GM12865 (cell line): ENCODE measurements around the gene ASTN2.

ENCODE experiments used
- DNase-seq: peaks from one replicate; pipeline ENCODE4 v3.0.0; 2010; ENCODE audit warnings: low read depth
- H3K4me3 ChIP-seq: 2 replicates; pipeline ENCODE4 v1.5.1; 2011; ENCODE audit warnings: mild to moderate bottlenecking, low read depth, low read length, control low read depth
- CTCF ChIP-seq: IDR thresholded peaks from 2 replicates; pipeline ENCODE4 v1.5.1; 2011; ENCODE audit warnings: low read length, control low read depth, low read depth, inconsistent platforms; ENCODE audit not compliant: insufficient read depth; ENCODE audit errors: missing control alignments

The ASTN2 gene

GRCh38 chr9:116555556-116556155, 859.2 kb downstream of the ASTN2 start:
- TF ChIP-seq CTCF: no peak
- DNase-seq: no peak
- no peak overlapping the region for H3K4me3 ChIP-seq

DNA sequence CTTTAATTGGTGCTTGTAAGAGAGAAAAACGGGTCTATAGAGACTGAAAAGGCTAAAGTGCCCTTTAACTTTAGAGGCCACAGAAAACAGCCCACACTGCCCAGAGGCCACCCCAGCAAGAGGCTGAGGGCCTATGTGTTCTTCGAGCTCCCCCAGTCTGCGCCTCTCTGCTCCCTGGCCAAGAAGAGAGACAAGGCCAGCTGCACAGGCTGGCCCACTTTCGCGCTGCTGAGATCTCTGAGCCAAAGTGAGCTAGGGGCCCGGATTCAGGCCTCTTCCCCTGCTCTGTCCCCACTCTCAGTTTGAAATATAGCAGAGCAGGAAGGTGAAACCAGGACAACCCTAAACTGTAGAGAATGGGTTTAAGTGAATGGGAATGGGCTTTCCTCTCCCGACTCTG, 859.7 kb downstream of the ASTN2 start:
- no peak for DNase-seq
- TF ChIP-seq CTCF: no peak
- H3K4me3 ChIP-seq: no peak overlapping the region

DNA sequence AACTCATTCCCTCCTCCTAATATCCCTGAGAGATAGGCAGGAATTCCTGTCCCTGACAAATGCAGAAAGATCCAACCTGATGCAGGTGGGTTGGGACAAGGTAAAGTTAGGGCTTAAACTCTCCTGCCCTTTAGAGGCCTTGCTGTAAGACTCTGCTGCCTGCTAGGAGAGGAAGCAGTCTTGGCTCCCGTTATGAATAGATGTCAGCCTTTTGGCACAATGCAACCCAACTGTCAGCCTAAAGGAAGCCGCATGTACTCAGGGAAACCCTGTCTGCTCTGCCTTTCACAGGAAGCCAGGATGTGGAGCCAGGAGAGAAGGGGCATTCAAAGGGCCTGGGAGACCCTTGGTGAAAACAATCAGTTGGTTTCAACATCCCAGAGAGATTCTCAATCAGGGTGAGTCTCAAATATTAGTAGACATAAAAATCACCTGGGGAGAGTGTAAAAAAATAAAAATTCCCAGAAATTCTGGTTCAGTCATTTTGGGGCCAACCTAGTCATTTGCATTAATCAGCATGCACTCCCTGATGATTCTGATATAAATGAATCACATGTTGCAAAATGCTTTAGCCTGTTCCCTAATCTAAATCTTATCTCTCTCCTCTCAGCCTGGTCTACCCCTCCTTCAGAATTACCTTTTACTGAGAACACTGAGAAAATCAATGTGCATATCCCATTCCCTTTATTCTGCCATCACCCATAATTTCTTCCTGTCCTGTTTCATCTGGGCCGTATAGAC, 864.0 kb downstream of the ASTN2 start:
- no peak overlapping the region for H3K4me3 ChIP-seq
- no peak for TF ChIP-seq CTCF
- no peak for DNase-seq

GRCh38 chr9:116549786-116550660, 864.8 kb downstream of the ASTN2 start:
- no peak for TF ChIP-seq CTCF
- no peak overlapping the region for H3K4me3 ChIP-seq
- DNase-seq: no peak

- no peak for DNase-seq
- no peak overlapping the region for H3K4me3 ChIP-seq
- TF ChIP-seq CTCF: no peak
These were observed 865.7 kb downstream of the ASTN2 start for GRCh38 chr9:116549061-116549664.

GRCh38 chr9:116547729-116548426, 867.0 kb downstream of the ASTN2 start:
- H3K4me3 ChIP-seq: no peak overlapping the region
- no peak for TF ChIP-seq CTCF
- DNase-seq: no peak
